OCI-LY1 (cell line): ENCODE data around the gene BTBD7.

ENCODE experiments used
- H2AFZ ChIP-seq: fragments of 200-600 bp; sonication (generic), shearing (Covaris generic); 2 replicates; pipeline ENCODE4 v1.6.0; 2014; ENCODE audit warnings: antibody characterized with exemption, mild to moderate bottlenecking, low read length
- H3F3A ChIP-seq: fragments of 200-600 bp; sonication (generic), shearing (Covaris generic); 2 replicates; pipeline ENCODE4 v1.6.0; 2014; ENCODE audit warnings: mild to moderate bottlenecking, antibody characterized with exemption, low read length, moderate library complexity; ENCODE audit not compliant: insufficient read depth
- H3K27ac ChIP-seq: fragments of 200-600 bp; sonication (generic); 2 replicates; pipeline ENCODE4 v1.5.1; 2014; ENCODE audit warnings: low read length, mixed run types, mild to moderate bottlenecking, low read depth; ENCODE audit not compliant: poor library complexity, severe bottlenecking
- H3K27me3 ChIP-seq: fragments of 200-600 bp; sonication (generic); 2 replicates; pipeline ENCODE4 v1.6.0; 2014; ENCODE audit warnings: antibody characterized with exemption, mild to moderate bottlenecking, low read length, moderate library complexity; ENCODE audit not compliant: insufficient read depth
- H3K36me3 ChIP-seq: fragments of 200-600 bp; sonication (generic); 2 replicates; pipeline ENCODE4 v1.6.1; 2014; ENCODE audit warnings: mild to moderate bottlenecking, antibody characterized with exemption, low read length, moderate library complexity, mixed read lengths; ENCODE audit not compliant: insufficient read depth
- H3K4me1 ChIP-seq: fragments of 200-600 bp; sonication (generic); 2 replicates; pipeline ENCODE4 v1.5.1; 2014; ENCODE audit warnings: mild to moderate bottlenecking, low read length, moderate library complexity; ENCODE audit not compliant: insufficient read depth, severe bottlenecking
- H3K4me2 ChIP-seq: fragments of 200-600 bp; sonication (generic), shearing (Covaris generic); 2 replicates; pipeline ENCODE4 v1.6.1; 2014; ENCODE audit warnings: low read length
- H3K4me3 ChIP-seq: fragments of 200-600 bp; sonication (generic); 2 replicates; pipeline ENCODE4 v1.5.1; 2014; ENCODE audit warnings: low read length, low read depth, mild to moderate bottlenecking, mixed read lengths; ENCODE audit not compliant: poor library complexity, severe bottlenecking
- H3K79me2 ChIP-seq: fragments of 200-600 bp; shearing (Covaris generic); 2 replicates; pipeline ENCODE4 v1.6.1; 2016; ENCODE audit warnings: mixed run types, low read length, mixed read lengths; ENCODE audit not compliant: insufficient read depth
- H3K9ac ChIP-seq: fragments of 200-600 bp; sonication (generic), shearing (Covaris generic); 2 replicates; pipeline ENCODE4 v1.6.1; 2014; ENCODE audit warnings: mild to moderate bottlenecking, low read length, mixed read lengths
- H3K9me2 ChIP-seq: fragments of 200-600 bp; sonication (generic), shearing (Covaris generic); 2 replicates; pipeline ENCODE4 v1.6.1; 2014; ENCODE audit warnings: low read depth, mild to moderate bottlenecking, low read length, mixed read lengths
- H3K9me3 ChIP-seq: fragments of 200-600 bp; shearing (Covaris generic); 2 replicates; pipeline ENCODE4 v1.6.1; 2014; ENCODE audit warnings: low read length, mixed read lengths
- H4K20me1 ChIP-seq: fragments of 200-600 bp; sonication (generic), shearing (Covaris generic); 2 replicates; pipeline ENCODE4 v1.6.0; 2016; ENCODE audit warnings: mild to moderate bottlenecking, low read length; ENCODE audit not compliant: insufficient read depth
- EZH2 ChIP-seq: fragments of 200-600 bp; sonication (generic), shearing (Covaris generic); IDR thresholded peaks from 2 replicates; pipeline ENCODE4 v1.8.0; 2017; ENCODE audit warnings: borderline replicate concordance, mixed run types, mild to moderate bottlenecking, antibody characterized with exemption, low read length, moderate library complexity, mixed read lengths
- TF ChIP-seq, protein P1 (sequence below): fragments of 200-600 bp; sonication (generic), shearing (Covaris generic); IDR thresholded peaks from 2 replicates; pipeline ENCODE4 v1.5.1; 2017; ENCODE audit warnings: mild to moderate bottlenecking, antibody characterized with exemption, low read length, moderate library complexity, mixed read lengths

Gene BTBD7

DNA sequence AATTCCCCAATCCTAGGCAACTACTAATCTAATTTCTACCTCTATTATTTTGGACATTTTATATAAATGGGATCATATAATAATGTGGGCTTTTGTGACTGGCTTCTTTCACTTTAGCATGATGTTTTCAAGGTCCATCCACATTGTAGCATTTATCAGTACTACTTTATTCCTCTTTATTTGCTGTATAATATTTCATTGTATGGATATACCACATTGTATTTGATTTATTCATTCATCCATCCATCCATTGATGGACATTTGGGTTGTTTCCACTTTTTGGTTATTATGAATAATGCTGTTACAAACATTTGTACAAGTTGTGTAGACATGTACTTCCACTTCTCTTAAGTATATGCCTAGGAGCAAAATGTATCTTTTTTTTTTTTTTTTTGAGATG is 17.3 kb downstream of the BTBD7 start:
- Histone ChIP-seq H3K36me3 (peaks cover 21% of the 10 kb centered on the region), H3K27me3 (no peaks in the 10 kb centered on the region), H3K9ac (no peak overlapping the region), H2AFZ (no peak overlapping the region), H4K20me1 (no peaks in the 10 kb centered on the region; the same call in 1 of the 2 replicates), H3K9me3 (0 out of 2 replicates have a peak, but pooled peaks cover 3% of the 10 kb centered on the region), H3K4me1 (peaks cover 24% of the 10 kb centered on the region), H3F3A (no peaks in the 10 kb centered on the region), H3K27ac (no peak overlapping the region), H3K4me2 (no peak overlapping the region), H3K79me2 (peaks cover 64% of the 10 kb centered on the region), H3K9me2 (no peaks in the 10 kb centered on the region), H3K4me3 (no peak overlapping the region)
- TF ChIP-seq, protein P1, sequence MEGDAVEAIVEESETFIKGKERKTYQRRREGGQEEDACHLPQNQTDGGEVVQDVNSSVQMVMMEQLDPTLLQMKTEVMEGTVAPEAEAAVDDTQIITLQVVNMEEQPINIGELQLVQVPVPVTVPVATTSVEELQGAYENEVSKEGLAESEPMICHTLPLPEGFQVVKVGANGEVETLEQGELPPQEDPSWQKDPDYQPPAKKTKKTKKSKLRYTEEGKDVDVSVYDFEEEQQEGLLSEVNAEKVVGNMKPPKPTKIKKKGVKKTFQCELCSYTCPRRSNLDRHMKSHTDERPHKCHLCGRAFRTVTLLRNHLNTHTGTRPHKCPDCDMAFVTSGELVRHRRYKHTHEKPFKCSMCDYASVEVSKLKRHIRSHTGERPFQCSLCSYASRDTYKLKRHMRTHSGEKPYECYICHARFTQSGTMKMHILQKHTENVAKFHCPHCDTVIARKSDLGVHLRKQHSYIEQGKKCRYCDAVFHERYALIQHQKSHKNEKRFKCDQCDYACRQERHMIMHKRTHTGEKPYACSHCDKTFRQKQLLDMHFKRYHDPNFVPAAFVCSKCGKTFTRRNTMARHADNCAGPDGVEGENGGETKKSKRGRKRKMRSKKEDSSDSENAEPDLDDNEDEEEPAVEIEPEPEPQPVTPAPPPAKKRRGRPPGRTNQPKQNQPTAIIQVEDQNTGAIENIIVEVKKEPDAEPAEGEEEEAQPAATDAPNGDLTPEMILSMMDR = no peak
- no peak for TF ChIP-seq EZH2

DNA sequence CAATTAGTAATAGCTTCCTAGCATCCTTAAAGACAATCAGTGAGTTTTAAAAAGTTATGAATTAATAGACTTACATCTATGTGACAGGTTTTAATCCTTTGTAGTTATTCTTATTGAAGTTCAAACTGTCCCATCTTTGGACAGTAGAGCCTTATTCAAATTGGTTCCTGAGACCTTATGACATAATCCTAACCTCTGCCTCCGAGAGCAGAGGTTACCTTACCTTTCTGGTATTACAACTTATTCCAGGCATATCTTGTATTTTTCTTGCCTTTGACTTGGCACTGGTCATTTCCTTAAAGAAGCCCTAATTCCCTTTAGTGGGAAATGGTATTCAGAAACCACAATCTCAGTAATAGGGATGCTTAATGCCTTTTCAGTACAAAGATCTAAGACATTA is 21.8 kb downstream of the BTBD7 start:
- no peak overlapping the region for H3K9ac ChIP-seq
- no peaks in the 10 kb centered on the region for H3K4me1 ChIP-seq
- H3K9me3 ChIP-seq = 0 out of 2 replicates have a peak, but pooled peaks cover 3% of the 10 kb centered on the region
- H3K9me2 ChIP-seq = no peaks in the 10 kb centered on the region
- H2AFZ ChIP-seq = no peak overlapping the region
- TF ChIP-seq, protein P1 = no peak
- TF ChIP-seq EZH2 = no peak
- H3K4me3 ChIP-seq = no peak overlapping the region
- no peaks in the 10 kb centered on the region for H3K27me3 ChIP-seq
- H3K27ac ChIP-seq = no peak overlapping the region
- H4K20me1 ChIP-seq = no peaks in the 10 kb centered on the region
- H3K36me3 ChIP-seq = peaks cover 5% of the 10 kb centered on the region; the same call in 1 of the 2 replicates
- H3K4me2 ChIP-seq = no peak overlapping the region
- H3F3A ChIP-seq = no peaks in the 10 kb centered on the region
- H3K79me2 ChIP-seq = peaks cover 44% of the 10 kb centered on the region

DNA sequence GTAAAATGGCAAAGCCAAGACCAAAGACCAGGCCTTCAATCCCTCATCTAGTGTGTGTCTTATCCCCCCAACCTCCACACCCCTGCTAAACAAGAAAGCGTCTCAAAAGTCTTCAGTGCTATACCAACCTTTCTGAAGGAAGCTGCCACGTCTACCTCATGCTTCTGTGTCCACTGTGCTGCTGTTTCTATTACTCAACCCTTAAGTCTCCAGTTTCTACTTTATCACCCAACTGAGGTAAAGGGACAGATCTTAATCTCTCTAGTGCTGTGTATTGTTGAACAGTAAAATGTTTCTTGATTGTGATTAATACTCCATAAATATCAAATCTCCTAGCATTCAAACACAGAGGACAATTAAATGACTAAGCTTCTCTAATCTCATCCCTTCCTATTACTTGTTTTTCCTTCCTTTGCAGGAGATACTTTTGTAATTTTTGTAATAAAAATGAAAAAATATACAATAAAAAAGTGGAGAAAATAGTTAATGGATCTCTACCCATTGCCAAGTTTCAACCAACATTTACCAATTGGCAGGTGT is 23.3 kb downstream of the BTBD7 start:
- no peaks in the 10 kb centered on the region for H3K9me3 ChIP-seq
- H2AFZ ChIP-seq = no peak overlapping the region
- no peaks in the 10 kb centered on the region for H3K36me3 ChIP-seq
- no peak overlapping the region for H3K4me2 ChIP-seq
- no peaks in the 10 kb centered on the region for H4K20me1 ChIP-seq
- H3K27me3 ChIP-seq = no peaks in the 10 kb centered on the region
- H3K27ac ChIP-seq = no peak overlapping the region
- H3K9ac ChIP-seq = no peak overlapping the region
- no peaks in the 10 kb centered on the region for H3F3A ChIP-seq
- H3K4me3 ChIP-seq = no peak overlapping the region
- H3K9me2 ChIP-seq = no peaks in the 10 kb centered on the region
- H3K79me2 ChIP-seq = peaks cover 44% of the 10 kb centered on the region
- H3K4me1 ChIP-seq = no peaks in the 10 kb centered on the region
- no peak for TF ChIP-seq EZH2
- TF ChIP-seq, protein P1 = no peak
